ENCODE measurements around the gene ST13. TPM values are rescaled to one million over a fixed set of nuclear protein-coding genes. Genes with fewer than 3 reads are reported as not detected.
"Not testable (repeated sequence)": the region's sequence is repeated elsewhere in the genome, so short reads cannot be mapped to it uniquely, and the experiment has no call there.

The ST13 gene
- total and polyA plus RNA-seq, 2 of the 4 experiments (the other 2 are of a cell fraction), result 115 to 235 TPM

DNA sequence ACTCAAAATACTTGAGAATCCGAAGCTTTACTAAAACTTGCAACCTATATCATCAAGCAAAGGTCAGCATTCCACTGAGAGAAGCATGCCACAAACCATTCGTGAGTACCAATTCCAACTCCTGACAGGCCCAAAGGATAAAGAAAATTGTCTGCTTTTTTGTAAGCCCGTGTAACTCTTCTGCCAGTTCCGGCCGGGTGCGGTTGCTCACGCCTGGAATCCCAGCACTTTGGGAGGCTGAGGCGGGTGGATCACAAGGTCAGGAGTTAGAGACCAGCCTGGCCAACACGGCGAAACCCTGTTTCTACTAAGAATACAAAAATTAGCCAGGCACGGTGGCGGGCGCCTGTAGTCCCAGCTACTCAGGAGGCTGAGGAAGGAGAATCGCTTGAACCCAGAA is 74.7 kb downstream of the ST13 start:
- H2BK20ac ChIP-seq (ENCODE audit: low read depth, low read length); ATAC-seq (ENCODE audit: low read depth); H4K5ac ChIP-seq (ENCODE audit: low read depth, low read length); BruUV-seq (replicated peaks); H4K91ac ChIP-seq (ENCODE audit: insufficient read depth, low read depth, low read length); H3K27me3 ChIP-seq (ENCODE audit: control insufficient read depth, insufficient read depth, low read length); H3K36me3 ChIP-seq (ENCODE audit: control insufficient read depth, insufficient read depth, low read length); H2BK120ac ChIP-seq (ENCODE audit: low read depth, low read length); H3K9ac ChIP-seq (ENCODE audit: low read depth, low read length); H2AK5ac ChIP-seq (ENCODE audit: low read depth, low read length); H3K4me1 ChIP-seq (ENCODE audit: control insufficient read depth, insufficient read depth, low read length); H3K18ac ChIP-seq (ENCODE audit: low read depth, low read length); intact Hi-C loops (cut with micrococcal nuclease); POLR2A ChIA-PET (ENCODE audit: unreplicated experiment); H3K9me3 ChIP-seq (ENCODE audit: control insufficient read depth, insufficient read depth, low read length); H3K4me2 ChIP-seq (ENCODE audit: low read depth, low read length); H3K23ac ChIP-seq (ENCODE audit: low read depth, low read length); H3K4ac ChIP-seq (ENCODE audit: low read depth, low read length); H3K79me1 ChIP-seq (ENCODE audit: low read depth in 1 of 2, low read length in 2 of 2); H4K8ac ChIP-seq (ENCODE audit: low read depth in 2 of 2, low read length in 2 of 2); H2BK15ac ChIP-seq (ENCODE audit: low read depth, low read length); H3K9me1 ChIP-seq (ENCODE audit: insufficient read depth, low read length); H3K27ac ChIP-seq (ENCODE audit: insufficient read depth, low read length); H3K4me3 ChIP-seq (ENCODE audit: insufficient read depth, low read depth, low read length); H4K20me1 ChIP-seq (ENCODE audit: insufficient read depth, low read length); H2AK9ac ChIP-seq (replicated peaks; ENCODE audit: low read depth, low read length, poor library complexity); H2AFZ ChIP-seq (replicated peaks; ENCODE audit: low read length, poor library complexity); DNase-seq; H2BK5ac ChIP-seq (ENCODE audit: low read depth, low read length, poor library complexity, severe bottlenecking); H3K56ac ChIP-seq (ENCODE audit: extremely low read depth, insufficient read depth, low read length); dilution Hi-C loops (cut with HindIII; ENCODE audit: low sequenced_read_pairs, unreplicated experiment); in situ Hi-C loops (cut with MboI; ENCODE audit: low sequenced_read_pairs); H3K14ac ChIP-seq (replicated peaks; ENCODE audit: low read depth, low read length): not testable (repeated sequence)
- 92% methylated on average over 5 of the region's 14 CpGs; no CpG with 5 or more reads in 1 of the 2 experiments for WGBS, 2 experiments (ENCODE audit: extremely low coverage in 2 of 2, insufficient read length in 1 of 2)
- CTCF ChIA-PET, result interaction anchor here (1.1 kb wide), 1 partner anchor 99 kb away, joined by 3 read pairs; no protein-coding TSS in a partner anchor

Small RNA genes lying within 50 kb of the gene (microRNA-seq; reads per million reads assigned to microRNA genes)
- gene JTBP1 (ENCODE audit: insufficient read depth, insufficient read length) (not detected), gene MIR4766 (ENCODE audit: insufficient read depth in 1 of 2, insufficient read length in 1 of 2, unreplicated experiment in 1 of 2) (0.37 to 4.1 reads per million in 2 experiments)

Small RNA genes lying within 50 kb of the gene (small RNA-seq; reads per million reads assigned to genes)
- 0 reads per million in 5 experiments for gene JTBP1
- gene MIR4766, result 0 to 19.8 (median 10.9) reads per million in 5 experiments

Other genes starting within 250 kb of the ST13 start
- gene MRTFA, start 219.9 kb downstream of the ST13 start, total RNA-seq (2012; rRNA removed), result 12.5 and 15.3 TPM in 2 replicates
- gene MRTFA, start 219.9 kb downstream of the ST13 start, polyA plus RNA-seq (2012; rRNA removed), result 17.1 and 17.2 TPM in 2 replicates
- gene MCHR1, start 177.2 kb downstream of the ST13 start, total RNA-seq (2012; rRNA removed), result 1.4 and 1.7 TPM in 2 replicates
- gene MCHR1, start 177.2 kb downstream of the ST13 start, polyA plus RNA-seq (2012; rRNA removed), result 3.2 and 3.5 TPM in 2 replicates
- 31.7 and 36.0 TPM in 2 replicates for gene SLC25A17, start 37.3 kb downstream of the ST13 start, total RNA-seq (2012; rRNA removed)
- 15.2 and 19.6 TPM in 2 replicates for gene SLC25A17, start 37.3 kb downstream of the ST13 start, polyA plus RNA-seq (2012; rRNA removed)
- 10.9 and 18.1 TPM in 2 replicates for gene XPNPEP3, start 509 bp upstream of the ST13 start, total RNA-seq (2012; rRNA removed)
- 8.4 and 9.3 TPM in 2 replicates for gene XPNPEP3, start 509 bp upstream of the ST13 start, polyA plus RNA-seq (2012; rRNA removed)
- not detected in 2 replicates for gene DNAJB7, start 5.5 kb upstream of the ST13 start, total RNA-seq (2012; rRNA removed)
- gene DNAJB7, start 5.5 kb upstream of the ST13 start, polyA plus RNA-seq (2012; rRNA removed), result not detected in 2 replicates
- gene RBX1, start 94.7 kb upstream of the ST13 start, total RNA-seq (2012; rRNA removed), result 63.3 and 72.4 TPM in 2 replicates
- gene RBX1, start 94.7 kb upstream of the ST13 start, polyA plus RNA-seq (2012; rRNA removed), result 84.5 and 94.8 TPM in 2 replicates
- 17.5 and 27.4 TPM in 2 replicates for gene EP300, start 236.0 kb upstream of the ST13 start, total RNA-seq (2012; rRNA removed)
- gene EP300, start 236.0 kb upstream of the ST13 start, polyA plus RNA-seq (2012; rRNA removed), result 21.9 and 23.3 TPM in 2 replicates